ENCODE data around the gene MDGA2.

The MDGA2 gene

DNA sequence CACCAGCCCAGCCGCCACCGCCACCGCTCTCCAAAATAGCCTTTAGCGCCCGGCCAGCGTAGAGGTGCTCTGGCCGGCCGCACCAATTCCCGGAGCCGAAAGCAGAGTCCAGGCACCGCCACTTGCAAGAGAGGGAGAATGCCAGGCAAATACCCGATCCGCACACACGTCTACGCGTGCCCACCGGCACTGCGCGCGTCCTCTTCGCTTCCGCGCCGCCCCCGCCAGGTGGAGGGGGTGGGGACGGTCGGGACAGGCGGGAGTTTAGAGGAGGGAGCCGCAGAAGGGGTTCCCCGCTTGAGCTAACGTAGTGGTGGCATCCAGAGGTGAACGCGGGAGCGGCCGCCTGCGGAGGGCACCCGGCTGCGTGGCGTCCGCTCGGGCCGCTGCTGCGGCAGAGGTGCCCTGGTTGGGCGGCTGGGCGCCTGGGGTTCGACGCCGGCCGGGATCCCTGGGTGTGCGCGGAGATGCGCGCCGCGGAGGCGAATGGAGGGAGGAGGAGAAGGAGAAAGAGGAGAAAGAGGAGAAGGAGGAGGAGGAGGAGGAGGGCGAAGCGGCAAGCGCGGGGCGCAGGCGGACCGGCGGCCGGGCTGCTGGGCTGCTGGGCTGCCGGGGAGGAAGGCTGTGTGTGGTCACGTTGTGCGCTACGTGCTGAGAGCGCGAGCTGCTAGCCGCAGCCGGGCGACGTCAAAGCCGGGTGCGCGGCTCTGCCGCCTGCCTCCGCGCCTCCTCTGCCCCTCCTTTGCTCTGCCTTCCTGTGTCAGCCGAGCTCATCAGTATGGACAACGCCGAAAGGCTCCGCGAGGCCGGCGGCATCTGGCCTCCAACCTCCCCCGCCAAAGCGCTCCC, at the start of gene MDGA2:
TSS of gene MDGA2 (minus strand) at position 140 of the 849 bp plus-strand sequence.
- DNase-seq (ENCODE audit: low read depth, low spot score) = no peak

DNA sequence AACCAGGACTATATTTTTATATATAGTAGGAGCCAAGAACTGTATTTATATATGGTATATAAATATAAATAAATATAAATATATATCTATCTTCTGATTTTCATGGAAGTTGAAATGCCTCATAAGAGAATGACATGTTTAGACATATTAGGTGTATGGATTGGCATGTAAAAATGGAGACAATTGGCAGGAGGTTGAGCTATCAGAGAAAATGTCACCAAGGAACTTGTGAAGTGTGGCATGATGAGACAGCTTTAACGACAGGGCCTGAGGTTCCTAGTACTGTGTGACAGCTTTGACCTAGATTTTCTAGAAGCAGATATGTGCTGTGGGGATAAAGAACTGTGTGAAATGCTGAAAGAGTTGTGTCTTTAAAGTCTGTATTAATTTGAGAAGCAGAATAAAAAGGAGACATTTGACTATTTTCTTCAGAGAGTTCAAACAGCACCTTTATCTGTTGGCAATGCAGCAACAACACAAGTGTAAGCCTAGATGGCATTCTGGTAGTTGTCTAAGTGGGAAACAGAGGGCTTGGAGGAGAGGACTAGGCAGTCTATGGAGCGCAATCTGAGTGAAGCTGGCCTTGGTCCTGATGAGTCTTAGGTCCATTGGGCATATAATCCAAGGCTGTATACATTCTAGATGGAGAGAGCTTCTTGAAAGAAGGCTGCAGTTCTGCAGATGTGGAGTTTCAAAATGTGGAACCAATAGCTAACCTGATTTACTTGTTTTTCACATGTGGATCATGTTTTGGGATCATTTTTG, 47.7 kb upstream of the MDGA2 start:
- DNase-seq (ENCODE audit: low read depth, low spot score) = no peak

DNA sequence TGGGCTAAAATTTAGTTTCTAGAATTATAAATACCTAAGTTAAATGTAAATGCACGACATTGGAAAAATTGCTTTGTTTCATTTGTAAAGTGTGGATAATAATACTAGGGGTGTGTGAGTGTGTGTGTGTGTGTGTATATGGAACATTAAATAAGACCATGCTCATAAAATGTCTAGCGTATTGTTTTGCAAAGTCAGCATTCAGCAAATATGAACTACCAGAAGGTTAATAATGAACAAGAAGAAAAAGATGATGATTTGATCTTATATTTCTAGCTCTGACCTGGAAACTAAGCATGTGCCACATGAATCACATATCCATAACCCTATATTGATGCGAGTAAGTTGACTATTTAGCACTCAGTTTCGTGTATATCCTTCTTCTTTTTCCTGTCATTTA, 44.9 kb upstream of the MDGA2 start:
- DNase-seq (ENCODE audit: low read depth, low spot score) = no peak

DNA sequence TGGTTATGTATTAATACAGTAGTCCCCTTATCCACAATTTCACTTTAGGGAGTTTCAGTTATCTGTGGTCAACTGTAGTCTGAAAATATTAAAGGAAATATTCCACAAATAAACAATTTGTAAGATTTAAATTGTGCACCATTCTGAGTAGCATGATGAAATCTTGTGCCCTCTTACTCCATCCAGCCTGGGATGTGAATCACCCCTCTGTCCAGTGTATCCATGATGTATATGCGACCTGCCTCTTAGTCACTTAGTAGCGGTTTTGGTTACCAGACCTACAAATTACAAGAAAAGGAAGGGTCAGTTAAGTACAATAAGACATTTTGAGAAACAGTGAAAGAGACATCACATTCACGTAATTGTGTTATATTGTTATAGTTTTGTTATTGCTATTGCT, 39.9 kb upstream of the MDGA2 start:
- no peak for DNase-seq (ENCODE audit: low read depth, low spot score)

DNA sequence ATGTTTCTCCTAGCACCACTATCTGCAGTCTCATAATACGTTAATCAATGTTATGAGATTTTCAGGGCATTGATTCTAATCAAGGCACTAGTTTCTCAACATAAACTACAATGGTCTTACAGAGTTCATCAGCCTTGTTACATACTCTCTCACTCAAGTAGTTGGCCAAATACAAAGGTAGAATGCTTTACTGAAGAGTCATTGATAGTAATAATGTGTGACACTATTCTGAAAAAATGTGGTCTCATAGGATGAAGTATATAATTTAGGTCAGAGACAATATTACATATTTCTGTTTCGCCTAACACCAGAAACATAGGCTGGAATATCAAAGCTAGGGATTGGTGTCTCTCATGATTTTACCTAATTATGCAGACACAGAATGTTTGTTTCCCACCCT, 35.2 kb upstream of the MDGA2 start:
- no peak for DNase-seq (ENCODE audit: low read depth, low spot score)

DNA sequence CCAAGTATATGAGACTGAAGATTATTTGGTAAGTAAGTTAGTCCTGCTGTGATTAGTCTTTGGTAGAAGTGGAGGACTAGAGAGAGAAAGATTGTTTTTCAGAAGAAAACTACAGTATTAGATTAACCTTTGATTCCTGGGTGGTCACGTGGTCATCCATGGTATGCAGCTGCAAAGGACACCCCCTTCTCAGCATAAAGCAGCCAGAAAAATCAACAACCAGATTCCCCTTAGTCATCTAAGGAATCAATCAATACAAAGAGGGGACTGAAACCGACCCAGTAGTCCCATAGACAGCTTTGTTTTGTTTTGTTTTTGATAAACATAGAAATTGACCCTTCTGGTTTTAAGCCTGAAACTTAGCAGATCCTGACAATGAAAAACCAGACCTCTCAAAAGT, 30.3 kb upstream of the MDGA2 start:
- DNase-seq (ENCODE audit: low read depth, low spot score) = no peak

DNA sequence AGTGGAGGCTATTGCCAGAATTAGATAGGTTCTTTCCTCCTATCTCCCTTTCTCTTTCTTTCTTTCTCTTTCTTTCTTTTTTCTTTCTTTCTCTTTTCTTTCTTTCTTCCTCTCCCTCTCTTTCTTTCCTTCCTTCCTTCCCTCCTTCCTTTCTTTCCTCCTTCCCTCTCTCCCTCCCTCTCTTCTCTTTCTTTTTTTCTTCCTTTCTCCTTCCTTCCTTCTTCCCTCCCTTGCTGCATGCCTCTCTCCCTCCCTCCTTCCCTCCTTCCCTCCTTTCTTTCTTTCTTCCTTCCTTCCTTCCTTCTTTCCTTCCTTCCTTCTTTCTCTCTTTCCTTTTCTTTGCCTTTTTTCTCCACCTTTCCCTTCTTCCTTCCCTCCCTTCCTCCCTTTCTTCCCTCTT, 16.4 kb upstream of the MDGA2 start:
- DNase-seq (ENCODE audit: low read depth, low spot score) = no peak

DNA sequence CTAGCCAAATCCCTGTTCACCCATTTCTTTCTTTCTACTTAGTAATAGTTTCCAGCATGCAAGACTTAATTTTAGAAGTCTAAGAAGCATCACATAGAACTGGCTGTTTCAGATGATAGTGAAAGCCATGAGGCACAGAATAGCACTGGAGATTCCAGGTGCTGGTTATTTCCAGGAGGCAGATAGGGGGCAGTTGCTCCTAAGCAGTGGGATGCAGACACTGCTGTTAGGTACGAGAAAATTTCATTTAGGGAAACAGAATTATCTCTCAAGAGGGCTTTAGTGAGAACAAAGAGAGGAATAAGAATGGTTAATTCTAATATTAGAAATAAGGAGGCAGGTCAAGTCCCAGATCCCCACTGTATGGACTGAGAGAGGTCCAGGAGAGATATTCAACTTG, 3.6 kb upstream of the MDGA2 start:
- DNase-seq (ENCODE audit: low read depth, low spot score) = no peak

DNA sequence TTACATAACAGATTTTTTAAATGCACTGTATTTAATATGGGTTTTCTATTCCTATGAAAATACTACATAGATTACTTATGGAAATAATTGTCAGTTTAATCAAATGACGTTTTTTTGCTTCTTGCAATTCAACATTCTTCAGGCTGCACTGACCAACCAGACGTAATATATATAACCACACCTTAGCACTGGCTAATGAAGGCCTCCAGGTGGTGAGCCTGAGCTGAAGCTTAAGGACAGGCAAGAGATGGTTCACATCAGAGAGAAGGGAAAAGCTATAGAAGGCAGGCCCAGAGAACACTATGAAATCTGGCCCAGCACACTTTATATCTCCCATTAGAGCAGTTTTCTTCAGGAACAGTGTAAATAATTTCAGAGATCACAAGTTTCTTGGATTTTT, 2.8 kb upstream of the MDGA2 start:
- DNase-seq (ENCODE audit: low read depth, low spot score) = no peak

DNA sequence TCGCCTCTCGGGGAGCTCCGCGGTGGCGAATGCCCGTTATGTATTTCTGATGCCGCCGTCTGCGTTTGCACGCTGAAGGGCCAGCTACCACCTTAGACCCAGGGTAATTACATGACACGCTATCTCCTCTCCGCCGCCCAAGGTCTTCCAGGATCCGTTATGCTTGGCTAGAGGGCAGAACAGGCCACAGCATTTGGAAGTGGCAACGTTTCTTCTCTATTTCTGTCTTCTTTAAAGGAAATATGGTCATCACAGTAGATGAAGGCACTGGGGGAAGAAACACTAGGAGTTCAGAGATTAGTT, 861 bp upstream of the MDGA2 start:
- no peak for DNase-seq (ENCODE audit: low read depth, low spot score)

DNA sequence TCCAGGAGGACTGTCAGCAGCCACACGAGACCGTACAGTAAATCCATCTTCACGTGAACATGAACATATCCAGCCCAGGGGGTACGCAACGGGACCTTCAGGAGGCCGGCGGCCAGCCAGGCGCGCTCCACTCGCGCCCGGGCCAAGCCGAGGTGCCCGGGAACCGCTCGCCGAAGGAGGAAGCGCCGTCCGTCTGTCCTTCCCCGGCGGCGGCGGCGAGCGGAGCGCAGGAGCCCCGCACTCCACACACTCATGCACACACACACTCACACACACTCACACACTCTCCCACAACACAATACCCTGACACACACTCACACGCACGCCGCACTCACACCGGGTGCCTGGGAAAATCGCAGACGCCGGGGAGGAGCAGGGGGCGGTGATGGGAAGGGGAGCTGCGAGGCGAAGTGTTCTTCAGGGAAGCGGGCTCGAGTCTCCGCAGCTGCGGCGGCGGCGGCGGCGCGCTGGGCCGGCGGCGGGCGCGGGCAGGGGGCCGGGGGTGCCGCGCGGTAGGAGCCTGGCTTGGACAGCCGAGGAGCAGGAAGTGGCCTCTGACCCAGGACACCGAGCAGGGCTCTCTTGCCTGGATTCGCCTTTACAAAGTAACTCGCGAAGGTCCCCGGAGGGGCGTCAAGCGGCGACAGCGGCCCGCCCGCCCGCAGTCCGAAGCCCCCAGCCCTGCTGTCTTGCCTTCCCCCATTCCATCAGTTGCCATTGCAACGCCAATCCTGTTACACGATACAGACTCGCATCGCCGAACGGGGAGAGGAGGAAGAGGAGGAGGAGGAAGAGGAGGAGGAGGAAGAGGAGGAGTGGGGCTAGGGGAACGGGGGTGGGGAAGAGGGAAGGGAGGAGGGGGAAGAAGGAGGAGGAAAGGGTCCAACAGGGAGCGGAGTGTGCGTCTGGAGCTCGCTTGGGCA, 601 bp downstream of the MDGA2 start:
- DNase-seq (ENCODE audit: low read depth, low spot score) = no peak

DNA sequence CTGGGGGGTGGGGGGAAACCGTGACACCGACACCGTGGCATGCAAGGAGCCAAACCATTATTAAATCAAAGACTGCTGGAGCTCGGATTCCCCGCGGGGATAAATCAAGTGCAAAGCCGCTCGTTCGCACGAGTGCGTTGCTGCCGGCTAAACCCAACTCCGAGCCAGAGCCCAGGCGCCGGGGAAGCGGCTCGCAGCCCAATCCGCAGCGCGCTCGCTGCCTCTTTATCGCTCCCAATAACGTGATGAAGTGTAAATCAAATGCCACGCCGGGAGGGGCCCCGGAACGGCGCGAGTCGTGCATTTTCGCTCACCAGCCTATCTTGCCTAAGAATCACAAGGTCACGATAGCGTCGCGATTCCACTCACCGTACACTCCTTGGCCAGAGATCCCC, 1.3 kb downstream of the MDGA2 start:
- DNase-seq (ENCODE audit: low read depth, low spot score) = no peak

DNA sequence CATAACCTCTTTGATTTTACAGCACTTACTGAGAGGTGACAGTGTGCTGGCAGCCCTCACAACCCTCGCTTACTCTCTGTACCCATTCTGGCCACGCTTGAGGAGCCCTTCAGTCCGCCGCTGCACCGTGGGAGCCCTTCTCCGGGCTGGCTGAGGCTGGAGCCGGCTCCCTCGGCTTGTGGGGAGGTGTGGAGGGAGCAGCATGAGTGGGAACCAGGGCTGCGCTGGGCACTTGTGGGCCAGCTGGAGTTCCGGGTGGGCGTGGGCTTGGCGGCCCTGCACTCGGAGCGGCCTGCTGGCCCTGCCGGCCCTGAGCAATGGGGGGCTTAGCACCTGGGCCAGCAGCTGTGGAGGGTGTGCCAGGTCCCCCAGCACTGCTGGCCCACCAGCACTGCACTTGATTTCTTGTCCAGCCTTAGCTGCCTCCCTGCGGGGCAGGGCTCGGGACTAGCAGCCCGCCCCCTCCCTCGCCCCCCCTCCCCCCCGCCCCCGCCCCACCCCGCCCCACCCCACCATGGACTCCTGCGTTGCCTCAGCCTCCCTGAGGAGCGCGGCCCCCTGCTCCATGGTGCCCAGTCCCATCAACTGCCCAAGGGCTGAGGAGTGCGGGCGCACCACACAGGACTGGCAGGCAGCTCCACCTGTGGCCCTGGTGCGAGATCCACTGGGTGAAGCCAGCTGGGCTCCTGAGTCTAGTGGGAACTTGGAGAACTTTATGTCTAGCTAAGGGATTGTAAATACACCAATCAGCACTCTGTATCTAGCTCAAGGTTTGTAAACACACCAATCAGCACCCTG, 9.9 kb downstream of the MDGA2 start:
- no peak for DNase-seq (ENCODE audit: low read depth, low spot score)

DNA sequence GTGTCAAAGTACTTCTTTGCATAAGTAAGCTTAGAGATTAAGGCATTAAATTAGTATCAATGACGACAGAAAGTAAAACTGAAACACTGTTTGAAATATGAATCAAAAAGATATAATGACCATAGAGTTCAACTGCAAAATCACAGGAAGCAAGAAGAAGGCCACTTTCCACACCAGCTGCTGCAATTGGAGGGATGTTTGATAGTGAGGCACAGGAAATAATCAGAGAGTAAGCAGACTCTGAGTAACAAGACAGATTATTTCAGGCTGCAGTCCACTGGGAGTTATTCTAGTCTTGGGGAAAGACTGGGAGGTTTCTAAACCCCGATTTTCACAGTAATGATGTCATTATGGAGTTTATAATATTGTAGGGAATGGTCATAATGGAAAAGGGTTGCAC, 12.9 kb downstream of the MDGA2 start:
- DNase-seq (ENCODE audit: low read depth, low spot score) = no peak

DNA sequence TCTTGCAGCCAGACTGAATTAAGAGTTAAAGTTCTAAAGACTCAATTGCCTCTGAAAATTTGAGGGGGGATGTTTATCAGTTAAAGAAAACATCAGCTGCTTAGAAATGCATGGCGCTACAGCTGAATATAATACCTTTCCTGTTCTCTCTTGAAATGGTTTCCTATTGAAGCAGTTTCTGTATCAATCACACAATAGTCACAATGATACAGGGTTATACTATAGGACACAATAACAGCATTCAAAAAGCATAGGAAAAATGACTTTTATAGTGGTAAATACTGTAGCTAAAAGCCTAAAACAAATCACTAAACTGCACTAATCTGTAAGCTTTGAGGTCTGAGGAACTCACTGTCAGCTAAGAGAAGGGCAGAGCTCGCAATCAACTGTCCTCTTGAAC, 15.2 kb downstream of the MDGA2 start:
- no peak for DNase-seq (ENCODE audit: low read depth, low spot score)

DNA sequence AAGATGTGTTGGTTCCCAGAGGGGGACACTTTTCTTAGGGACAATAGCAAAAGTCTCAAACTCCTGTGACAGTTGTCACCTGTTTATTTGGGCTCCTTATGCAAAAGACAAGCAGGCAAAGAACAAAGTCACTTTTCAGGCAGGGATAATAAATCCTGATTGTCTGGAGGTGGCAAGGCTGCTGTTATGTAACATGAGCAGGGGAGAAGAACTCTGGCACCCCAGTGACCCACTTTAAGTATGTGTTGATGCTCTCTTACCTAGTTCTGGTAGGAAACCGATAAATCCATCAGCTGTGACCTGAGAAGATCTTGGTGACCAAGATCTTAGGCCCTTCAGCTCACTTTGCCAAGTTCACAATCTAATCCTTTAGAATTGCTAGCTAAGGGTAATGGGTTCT, 17.4 kb downstream of the MDGA2 start:
- DNase-seq (ENCODE audit: low read depth, low spot score) = no peak

DNA sequence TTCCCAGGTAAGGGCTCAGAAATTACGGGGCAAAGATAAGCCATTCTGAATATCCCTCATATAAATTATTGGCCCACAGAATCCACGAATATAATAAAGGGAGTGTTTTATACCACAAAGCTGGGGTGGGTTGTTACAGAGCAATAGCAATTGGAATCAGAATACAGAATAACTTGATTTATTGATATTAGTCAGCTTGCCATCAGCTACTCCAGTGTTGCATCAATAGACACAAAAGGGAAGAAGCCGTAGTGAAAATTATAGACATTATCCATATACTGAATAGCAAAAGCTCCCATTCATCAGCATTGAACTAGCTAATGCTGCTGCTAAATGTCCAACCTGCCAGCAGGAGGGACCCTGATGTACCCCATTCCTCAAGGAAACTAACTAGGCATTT, 18.3 kb downstream of the MDGA2 start:
- DNase-seq (ENCODE audit: low read depth, low spot score) = no peak

DNA sequence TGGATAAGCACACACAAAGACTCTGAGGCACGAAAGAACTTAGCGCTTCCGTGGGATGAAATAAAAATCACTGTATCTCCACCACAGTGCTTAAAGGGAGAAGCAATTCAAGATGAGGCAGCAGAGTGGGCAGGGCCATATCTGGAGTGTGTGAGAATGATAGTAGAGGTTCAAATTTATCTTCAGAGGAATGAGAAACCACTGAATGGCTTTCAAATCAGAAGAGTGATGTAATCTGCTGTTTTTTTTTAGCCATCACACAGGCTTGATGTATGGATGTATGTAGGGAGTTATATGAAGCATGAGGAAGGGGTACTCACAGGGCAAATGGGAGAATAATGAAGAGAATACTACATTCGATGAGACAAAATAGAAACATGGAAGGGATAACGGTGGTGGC, 24.1 kb downstream of the MDGA2 start:
- DNase-seq (ENCODE audit: low read depth, low spot score) = no peak

DNA sequence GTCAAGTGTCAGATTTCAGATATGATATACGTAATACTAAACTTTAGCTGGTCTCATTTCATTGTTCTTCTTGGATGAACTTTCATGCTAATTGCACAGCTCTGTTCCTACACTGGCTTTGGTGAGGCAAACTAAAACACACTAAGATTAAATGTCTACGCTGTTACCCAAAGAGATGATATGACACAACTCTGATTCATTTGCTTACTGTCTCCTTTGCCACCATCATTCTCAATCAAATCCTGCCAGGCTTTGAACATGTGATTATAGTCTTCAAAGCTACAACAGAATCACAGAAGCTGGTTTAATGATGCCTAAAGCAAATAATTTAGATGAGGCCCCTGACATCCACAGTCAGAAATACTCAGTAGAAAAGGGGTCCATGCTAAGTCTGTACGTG, 37.7 kb downstream of the MDGA2 start:
- no peak for DNase-seq (ENCODE audit: low read depth, low spot score)

DNA sequence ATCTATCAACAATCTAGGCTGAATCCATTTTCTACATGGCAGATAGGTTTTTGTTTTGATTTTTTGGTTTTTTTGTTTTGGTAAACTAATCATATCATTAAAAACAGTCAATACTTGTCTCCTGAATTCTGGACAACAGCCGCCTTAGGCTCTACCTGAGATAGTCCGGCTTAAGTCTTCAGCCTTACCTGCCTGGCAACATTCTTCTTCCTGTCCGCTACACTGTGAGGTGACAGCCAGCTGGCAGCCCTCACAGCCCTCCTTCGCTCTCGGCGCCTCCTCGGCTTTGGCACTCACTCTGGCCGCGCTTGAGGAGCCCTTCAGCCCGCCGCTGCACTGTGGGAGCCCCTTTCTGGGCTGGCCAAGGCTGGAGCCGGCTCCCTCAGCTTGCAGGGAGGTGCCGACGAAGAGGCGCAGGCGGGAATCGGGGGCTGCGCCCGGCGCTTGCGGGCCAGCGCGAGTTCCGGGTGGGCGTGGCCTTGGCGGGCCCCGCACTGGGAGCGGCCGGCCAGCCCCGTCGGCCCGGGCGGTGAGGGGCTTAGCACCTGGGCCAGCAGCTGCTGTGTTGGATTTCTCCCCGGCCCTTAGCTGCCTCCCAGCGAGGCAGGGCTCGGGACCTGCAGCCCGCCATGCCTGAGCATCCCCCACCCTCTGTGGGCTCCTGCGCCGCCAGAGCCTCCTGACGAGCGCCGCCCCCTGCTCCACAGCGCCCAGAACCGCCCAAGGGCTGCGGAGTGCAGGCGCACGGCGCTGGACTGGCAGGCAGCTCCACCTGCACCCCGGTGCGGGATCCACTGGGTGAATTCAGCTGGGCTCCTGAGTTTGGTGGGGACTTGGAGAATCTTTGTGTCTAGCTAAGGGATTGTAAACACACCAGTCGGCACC, 49.0 kb downstream of the MDGA2 start:
- no peak for DNase-seq (ENCODE audit: low read depth, low spot score)
